ENCODE data around the gene CPLX3. TPM values are rescaled to one million over a fixed set of nuclear protein-coding genes. Genes with fewer than 3 reads are reported as not detected.

CPLX3 gene
- total and polyA plus RNA-seq, 10 of the 15 experiments (the other 5 are each of a cell fraction or from before 2014, with no cell fraction given): 0.02 to 0.04 TPM; not detected in 8

DNA sequence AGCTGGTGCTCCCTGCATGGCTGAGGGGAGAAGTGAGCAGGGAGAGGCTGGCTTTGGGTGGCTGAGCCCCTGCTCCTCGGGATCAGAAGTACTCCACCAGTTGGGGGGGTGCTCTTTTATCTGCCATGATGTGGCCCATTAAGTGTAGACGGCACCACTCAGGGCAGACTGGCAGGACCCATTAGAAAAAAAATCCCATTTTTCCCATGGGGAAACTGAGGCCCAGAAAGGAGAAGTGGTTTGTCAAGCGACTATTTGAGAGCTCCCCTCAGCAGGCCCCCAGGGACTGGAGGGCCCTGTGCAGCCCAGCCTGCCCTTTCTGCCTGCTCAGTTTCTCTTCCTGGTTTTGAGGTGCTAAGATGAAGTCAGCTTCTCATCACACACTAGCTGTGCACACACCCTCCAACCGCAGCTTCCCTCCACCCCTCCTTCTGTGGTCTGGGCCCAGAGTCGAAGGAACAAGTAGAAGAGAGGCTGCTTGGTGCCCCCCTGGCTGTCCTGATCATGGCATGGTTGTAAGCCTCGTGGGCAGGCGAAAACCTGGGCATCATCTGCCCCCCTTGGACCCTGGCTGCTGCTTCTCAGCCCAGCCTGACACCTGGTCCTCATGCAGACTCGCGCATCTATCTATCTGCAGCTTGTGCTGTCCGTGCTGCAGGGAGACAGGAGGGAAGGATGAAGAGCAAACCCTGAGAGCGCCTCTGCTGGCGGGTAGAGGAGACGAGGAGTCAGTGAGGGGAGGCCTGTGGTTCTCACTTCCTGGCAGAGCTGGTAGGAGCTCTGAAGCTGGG, 39.0 kb upstream of the CPLX3 start (continued):
- TF ChIP-seq, protein P1, sequence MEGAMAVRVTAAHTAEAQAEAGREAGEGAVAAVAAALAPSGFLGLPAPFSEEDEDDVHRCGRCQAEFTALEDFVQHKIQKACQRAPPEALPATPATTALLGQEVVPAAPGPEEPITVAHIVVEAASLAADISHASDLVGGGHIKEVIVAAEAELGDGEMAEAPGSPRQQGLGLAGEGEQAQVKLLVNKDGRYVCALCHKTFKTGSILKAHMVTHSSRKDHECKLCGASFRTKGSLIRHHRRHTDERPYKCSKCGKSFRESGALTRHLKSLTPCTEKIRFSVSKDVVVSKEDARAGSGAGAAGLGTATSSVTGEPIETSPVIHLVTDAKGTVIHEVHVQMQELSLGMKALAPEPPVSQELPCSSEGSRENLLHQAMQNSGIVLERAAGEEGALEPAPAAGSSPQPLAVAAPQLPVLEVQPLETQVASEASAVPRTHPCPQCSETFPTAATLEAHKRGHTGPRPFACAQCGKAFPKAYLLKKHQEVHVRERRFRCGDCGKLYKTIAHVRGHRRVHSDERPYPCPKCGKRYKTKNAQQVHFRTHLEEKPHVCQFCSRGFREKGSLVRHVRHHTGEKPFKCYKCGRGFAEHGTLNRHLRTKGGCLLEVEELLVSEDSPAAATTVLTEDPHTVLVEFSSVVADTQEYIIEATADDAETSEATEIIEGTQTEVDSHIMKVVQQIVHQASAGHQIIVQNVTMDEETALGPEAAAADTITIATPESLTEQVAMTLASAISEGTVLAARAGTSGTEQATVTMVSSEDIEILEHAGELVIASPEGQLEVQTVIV (IDR thresholded peaks at IDR 0.05; ENCODE audit: borderline replicate concordance, partially characterized antibody): no peak
- TF ChIP-seq IRF4 (IDR thresholded peaks at IDR 0.05; ENCODE audit: low read depth, low read length) (no peak; the same call in 1 of the 2 replicates), MEF2B (IDR thresholded peaks at IDR 0.05; ENCODE audit: partially characterized antibody, poor library complexity, severe bottlenecking) (peak; percentile 99), STAT3 (IDR thresholded peaks at IDR 0.05; ENCODE audit: low read depth, low read length) (peak; percentile 77; the same call in 1 of the 2 replicates), MTA2 (IDR thresholded peaks at IDR 0.05; ENCODE audit: low read depth) (peak; percentile 92), CREM (IDR thresholded peaks at IDR 0.05; ENCODE audit: low read depth) (no peak; the same call in 1 of the 2 replicates), MEF2A (IDR thresholded peaks at IDR 0.05; ENCODE audit: insufficient read depth, low read depth, low read length) (peak; percentile 73; the same call in 1 of the 2 replicates), ZNF622 (IDR thresholded peaks at IDR 0.05) (no peak), CHD1 (IDR thresholded peaks at IDR 0.05; ENCODE audit: low read depth, low read length) (peak; percentile 89; the same call in 1 of the 2 replicates), NBN (IDR thresholded peaks at IDR 0.05) (peak; percentile 99), GATAD2B (conservative IDR thresholded peaks at IDR 0.05; ENCODE audit: low read depth) (peak; percentile 82), KDM1A (IDR thresholded peaks at IDR 0.05; ENCODE audit: borderline replicate concordance) (no peak)
- TF ChIP-seq, protein P2, sequence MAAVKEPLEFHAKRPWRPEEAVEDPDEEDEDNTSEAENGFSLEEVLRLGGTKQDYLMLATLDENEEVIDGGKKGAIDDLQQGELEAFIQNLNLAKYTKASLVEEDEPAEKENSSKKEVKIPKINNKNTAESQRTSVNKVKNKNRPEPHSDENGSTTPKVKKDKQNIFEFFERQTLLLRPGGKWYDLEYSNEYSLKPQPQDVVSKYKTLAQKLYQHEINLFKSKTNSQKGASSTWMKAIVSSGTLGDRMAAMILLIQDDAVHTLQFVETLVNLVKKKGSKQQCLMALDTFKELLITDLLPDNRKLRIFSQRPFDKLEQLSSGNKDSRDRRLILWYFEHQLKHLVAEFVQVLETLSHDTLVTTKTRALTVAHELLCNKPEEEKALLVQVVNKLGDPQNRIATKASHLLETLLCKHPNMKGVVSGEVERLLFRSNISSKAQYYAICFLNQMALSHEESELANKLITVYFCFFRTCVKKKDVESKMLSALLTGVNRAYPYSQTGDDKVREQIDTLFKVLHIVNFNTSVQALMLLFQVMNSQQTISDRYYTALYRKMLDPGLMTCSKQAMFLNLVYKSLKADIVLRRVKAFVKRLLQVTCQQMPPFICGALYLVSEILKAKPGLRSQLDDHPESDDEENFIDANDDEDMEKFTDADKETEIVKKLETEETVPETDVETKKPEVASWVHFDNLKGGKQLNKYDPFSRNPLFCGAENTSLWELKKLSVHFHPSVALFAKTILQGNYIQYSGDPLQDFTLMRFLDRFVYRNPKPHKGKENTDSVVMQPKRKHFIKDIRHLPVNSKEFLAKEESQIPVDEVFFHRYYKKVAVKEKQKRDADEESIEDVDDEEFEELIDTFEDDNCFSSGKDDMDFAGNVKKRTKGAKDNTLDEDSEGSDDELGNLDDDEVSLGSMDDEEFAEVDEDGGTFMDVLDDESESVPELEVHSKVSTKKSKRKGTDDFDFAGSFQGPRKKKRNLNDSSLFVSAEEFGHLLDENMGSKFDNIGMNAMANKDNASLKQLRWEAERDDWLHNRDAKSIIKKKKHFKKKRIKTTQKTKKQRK (IDR thresholded peaks at IDR 0.05; ENCODE audit: low read depth, low read length): no peak
- TF ChIP-seq, protein P3, sequence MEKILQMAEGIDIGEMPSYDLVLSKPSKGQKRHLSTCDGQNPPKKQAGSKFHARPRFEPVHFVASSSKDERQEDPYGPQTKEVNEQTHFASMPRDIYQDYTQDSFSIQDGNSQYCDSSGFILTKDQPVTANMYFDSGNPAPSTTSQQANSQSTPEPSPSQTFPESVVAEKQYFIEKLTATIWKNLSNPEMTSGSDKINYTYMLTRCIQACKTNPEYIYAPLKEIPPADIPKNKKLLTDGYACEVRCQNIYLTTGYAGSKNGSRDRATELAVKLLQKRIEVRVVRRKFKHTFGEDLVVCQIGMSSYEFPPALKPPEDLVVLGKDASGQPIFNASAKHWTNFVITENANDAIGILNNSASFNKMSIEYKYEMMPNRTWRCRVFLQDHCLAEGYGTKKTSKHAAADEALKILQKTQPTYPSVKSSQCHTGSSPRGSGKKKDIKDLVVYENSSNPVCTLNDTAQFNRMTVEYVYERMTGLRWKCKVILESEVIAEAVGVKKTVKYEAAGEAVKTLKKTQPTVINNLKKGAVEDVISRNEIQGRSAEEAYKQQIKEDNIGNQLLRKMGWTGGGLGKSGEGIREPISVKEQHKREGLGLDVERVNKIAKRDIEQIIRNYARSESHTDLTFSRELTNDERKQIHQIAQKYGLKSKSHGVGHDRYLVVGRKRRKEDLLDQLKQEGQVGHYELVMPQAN (conservative IDR thresholded peaks at IDR 0.05): peak; percentile 57; the same call in 1 of the 2 replicates
- TF ChIP-seq, protein P4, sequence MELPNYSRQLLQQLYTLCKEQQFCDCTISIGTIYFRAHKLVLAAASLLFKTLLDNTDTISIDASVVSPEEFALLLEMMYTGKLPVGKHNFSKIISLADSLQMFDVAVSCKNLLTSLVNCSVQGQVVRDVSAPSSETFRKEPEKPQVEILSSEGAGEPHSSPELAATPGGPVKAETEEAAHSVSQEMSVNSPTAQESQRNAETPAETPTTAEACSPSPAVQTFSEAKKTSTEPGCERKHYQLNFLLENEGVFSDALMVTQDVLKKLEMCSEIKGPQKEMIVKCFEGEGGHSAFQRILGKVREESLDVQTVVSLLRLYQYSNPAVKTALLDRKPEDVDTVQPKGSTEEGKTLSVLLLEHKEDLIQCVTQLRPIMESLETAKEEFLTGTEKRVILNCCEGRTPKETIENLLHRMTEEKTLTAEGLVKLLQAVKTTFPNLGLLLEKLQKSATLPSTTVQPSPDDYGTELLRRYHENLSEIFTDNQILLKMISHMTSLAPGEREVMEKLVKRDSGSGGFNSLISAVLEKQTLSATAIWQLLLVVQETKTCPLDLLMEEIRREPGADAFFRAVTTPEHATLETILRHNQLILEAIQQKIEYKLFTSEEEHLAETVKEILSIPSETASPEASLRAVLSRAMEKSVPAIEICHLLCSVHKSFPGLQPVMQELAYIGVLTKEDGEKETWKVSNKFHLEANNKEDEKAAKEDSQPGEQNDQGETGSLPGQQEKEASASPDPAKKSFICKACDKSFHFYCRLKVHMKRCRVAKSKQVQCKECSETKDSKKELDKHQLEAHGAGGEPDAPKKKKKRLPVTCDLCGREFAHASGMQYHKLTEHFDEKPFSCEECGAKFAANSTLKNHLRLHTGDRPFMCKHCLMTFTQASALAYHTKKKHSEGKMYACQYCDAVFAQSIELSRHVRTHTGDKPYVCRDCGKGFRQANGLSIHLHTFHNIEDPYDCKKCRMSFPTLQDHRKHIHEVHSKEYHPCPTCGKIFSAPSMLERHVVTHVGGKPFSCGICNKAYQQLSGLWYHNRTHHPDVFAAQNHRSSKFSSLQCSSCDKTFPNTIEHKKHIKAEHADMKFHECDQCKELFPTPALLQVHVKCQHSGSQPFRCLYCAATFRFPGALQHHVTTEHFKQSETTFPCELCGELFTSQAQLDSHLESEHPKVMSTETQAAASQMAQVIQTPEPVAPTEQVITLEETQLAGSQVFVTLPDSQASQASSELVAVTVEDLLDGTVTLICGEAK (IDR thresholded peaks at IDR 0.05; ENCODE audit: borderline replicate concordance): no peak; the same call in 1 of the 2 replicates

All from GM12878 (cell line).